Measurements from ENCODE around the gene GRIK1.

The GRIK1 gene

DNA sequence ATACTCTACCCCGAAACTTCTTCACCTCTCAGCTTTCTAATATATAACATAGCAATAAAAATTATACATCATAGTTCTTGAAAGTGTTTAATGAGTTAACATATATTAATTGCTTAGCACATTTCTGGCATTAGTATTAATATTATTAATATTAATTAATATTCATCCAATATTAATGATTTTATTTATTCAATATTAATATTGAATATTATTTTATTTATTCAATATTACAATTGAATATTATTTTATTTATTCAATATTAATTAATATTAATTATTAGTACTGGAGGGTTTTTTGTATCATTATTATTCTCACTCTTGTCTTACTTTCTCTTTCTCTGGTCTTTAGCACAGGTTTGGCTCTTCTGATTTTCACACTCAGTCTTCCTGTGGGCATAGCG, 105.2 kb downstream of the GRIK1 start:
- TF ChIP-seq, protein P1, sequence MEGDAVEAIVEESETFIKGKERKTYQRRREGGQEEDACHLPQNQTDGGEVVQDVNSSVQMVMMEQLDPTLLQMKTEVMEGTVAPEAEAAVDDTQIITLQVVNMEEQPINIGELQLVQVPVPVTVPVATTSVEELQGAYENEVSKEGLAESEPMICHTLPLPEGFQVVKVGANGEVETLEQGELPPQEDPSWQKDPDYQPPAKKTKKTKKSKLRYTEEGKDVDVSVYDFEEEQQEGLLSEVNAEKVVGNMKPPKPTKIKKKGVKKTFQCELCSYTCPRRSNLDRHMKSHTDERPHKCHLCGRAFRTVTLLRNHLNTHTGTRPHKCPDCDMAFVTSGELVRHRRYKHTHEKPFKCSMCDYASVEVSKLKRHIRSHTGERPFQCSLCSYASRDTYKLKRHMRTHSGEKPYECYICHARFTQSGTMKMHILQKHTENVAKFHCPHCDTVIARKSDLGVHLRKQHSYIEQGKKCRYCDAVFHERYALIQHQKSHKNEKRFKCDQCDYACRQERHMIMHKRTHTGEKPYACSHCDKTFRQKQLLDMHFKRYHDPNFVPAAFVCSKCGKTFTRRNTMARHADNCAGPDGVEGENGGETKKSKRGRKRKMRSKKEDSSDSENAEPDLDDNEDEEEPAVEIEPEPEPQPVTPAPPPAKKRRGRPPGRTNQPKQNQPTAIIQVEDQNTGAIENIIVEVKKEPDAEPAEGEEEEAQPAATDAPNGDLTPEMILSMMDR (conservative IDR thresholded peaks at IDR 0.05; ENCODE audit: low read length): no peak
- TF ChIP-seq EZH2phosphoT487 (IDR thresholded peaks at IDR 0.05; ENCODE audit: borderline replicate concordance): no peak

DNA sequence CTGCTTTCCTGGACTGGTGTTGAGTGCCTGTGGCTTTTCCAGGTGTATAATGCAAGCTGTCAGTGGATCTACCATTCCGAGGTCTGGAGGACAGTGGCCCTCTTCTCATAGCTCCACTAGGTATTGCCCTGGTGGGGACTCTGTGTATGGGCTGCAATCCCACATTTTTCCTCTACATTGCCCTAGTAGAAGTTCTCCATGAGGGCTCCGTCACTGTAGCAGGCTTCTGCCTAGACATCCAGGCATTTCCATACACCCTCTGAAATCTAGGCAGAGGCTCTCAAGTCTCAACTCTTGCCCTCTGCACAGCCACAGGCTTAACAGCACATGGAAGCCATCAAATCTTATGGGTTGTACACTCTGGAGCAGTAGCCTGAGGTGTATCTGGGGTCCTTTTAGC, 107.6 kb downstream of the GRIK1 start:
- Histone ChIP-seq H4K20me1 (ENCODE audit: insufficient read depth, low read length, poor library complexity, severe bottlenecking) (no peaks in the 10 kb centered on the region), H3K9ac (ENCODE audit: low read depth, low read length, poor library complexity, severe bottlenecking) (no peak overlapping the region), H3K9me3 (ENCODE audit: insufficient read depth, low read depth, low read length) (no peaks in the 10 kb centered on the region), H3K4me2 (ENCODE audit: low read depth, low read length, poor library complexity, severe bottlenecking) (no peak overlapping the region), H2AFZ (ENCODE audit: low read length) (no peak overlapping the region), H3K79me2 (ENCODE audit: insufficient read depth, low read length) (no peaks in the 10 kb centered on the region), H3K9me2 (replicated peaks; ENCODE audit: low read depth, low read length) (no peaks in the 10 kb centered on the region), H3F3A (ENCODE audit: low read depth) (no peaks in the 10 kb centered on the region), H3K4me3 (ENCODE audit: low read length, poor library complexity, severe bottlenecking) (no peak overlapping the region), H3K4me1 (ENCODE audit: insufficient read depth, low read length, poor library complexity, severe bottlenecking) (no peaks in the 10 kb centered on the region), H3K27me3 (ENCODE audit: insufficient read depth, low read length, poor library complexity, severe bottlenecking) (no peaks in the 10 kb centered on the region), H3K36me3 (ENCODE audit: insufficient read depth, low read length) (no peaks in the 10 kb centered on the region)
- TF ChIP-seq, protein P1 (conservative IDR thresholded peaks at IDR 0.05; ENCODE audit: low read length): no peak
- TF ChIP-seq EZH2phosphoT487 (IDR thresholded peaks at IDR 0.05; ENCODE audit: borderline replicate concordance): no peak

More for the DNA sequence above, 105.2 kb downstream of the GRIK1 start:
- Histone ChIP-seq H3K27me3 (ENCODE audit: insufficient read depth, low read length, poor library complexity, severe bottlenecking) (no peaks in the 10 kb centered on the region), H3K36me3 (ENCODE audit: insufficient read depth, low read length) (no peaks in the 10 kb centered on the region), H4K20me1 (ENCODE audit: insufficient read depth, low read length, poor library complexity, severe bottlenecking) (no peaks in the 10 kb centered on the region), H3K4me1 (ENCODE audit: insufficient read depth, low read length, poor library complexity, severe bottlenecking) (no peaks in the 10 kb centered on the region), H3F3A (ENCODE audit: low read depth) (no peaks in the 10 kb centered on the region), H2AFZ (ENCODE audit: low read length) (no peak overlapping the region), H3K9me3 (ENCODE audit: insufficient read depth, low read depth, low read length) (no peaks in the 10 kb centered on the region), H3K4me3 (ENCODE audit: low read length, poor library complexity, severe bottlenecking) (no peak overlapping the region), H3K4me2 (ENCODE audit: low read depth, low read length, poor library complexity, severe bottlenecking) (no peak overlapping the region), H3K9me2 (replicated peaks; ENCODE audit: low read depth, low read length) (no peaks in the 10 kb centered on the region), H3K9ac (ENCODE audit: low read depth, low read length, poor library complexity, severe bottlenecking) (no peak overlapping the region), H3K79me2 (ENCODE audit: insufficient read depth, low read length) (no peaks in the 10 kb centered on the region)

DNA sequence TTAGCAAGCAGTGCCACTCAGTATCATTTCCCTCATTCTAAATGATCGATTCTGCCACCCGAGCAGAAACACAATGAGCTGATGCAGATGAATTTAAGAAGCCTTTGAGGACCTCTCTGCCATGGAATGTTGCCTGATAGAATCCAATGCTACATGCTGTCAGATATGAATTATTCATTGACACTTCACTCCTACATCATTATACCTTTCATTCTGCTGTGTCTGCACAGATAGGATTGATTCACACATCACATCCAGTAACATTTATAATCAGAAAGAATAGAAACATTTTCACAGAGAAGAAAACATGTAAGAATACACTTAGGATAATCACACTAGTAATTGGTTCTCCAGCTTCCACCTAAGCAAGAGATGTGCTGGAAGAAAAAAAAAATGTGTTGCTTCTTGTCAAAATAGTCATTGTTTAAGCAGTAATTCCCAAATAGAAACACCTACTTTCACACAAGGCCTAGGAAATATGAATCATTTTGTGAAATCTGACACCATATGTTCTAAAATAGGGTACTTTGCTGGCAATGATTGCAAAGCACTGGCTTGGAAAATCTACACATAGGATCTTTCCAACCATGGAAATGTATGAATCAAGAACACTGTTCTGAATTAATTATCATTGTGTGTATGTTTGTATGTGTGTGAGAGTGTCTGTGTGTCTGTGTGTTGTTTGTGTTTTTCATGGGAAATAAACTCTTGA, 110.1 kb downstream of the GRIK1 start:
- Histone ChIP-seq H3K36me3 (ENCODE audit: insufficient read depth, low read length) (no peaks in the 10 kb centered on the region), H2AFZ (ENCODE audit: low read length) (no peak overlapping the region), H3K4me2 (ENCODE audit: low read depth, low read length, poor library complexity, severe bottlenecking) (no peak overlapping the region), H3K4me3 (ENCODE audit: low read length, poor library complexity, severe bottlenecking) (no peak overlapping the region), H3F3A (ENCODE audit: low read depth) (no peaks in the 10 kb centered on the region), H3K27me3 (ENCODE audit: insufficient read depth, low read length, poor library complexity, severe bottlenecking) (no peaks in the 10 kb centered on the region), H4K20me1 (ENCODE audit: insufficient read depth, low read length, poor library complexity, severe bottlenecking) (no peaks in the 10 kb centered on the region), H3K9me3 (ENCODE audit: insufficient read depth, low read depth, low read length) (no peaks in the 10 kb centered on the region), H3K79me2 (ENCODE audit: insufficient read depth, low read length) (no peaks in the 10 kb centered on the region), H3K9ac (ENCODE audit: low read depth, low read length, poor library complexity, severe bottlenecking) (no peak overlapping the region), H3K4me1 (ENCODE audit: insufficient read depth, low read length, poor library complexity, severe bottlenecking) (no peaks in the 10 kb centered on the region), H3K9me2 (replicated peaks; ENCODE audit: low read depth, low read length) (no peaks in the 10 kb centered on the region)
- no peak for TF ChIP-seq EZH2phosphoT487 (IDR thresholded peaks at IDR 0.05; ENCODE audit: borderline replicate concordance)
- TF ChIP-seq, protein P1 (conservative IDR thresholded peaks at IDR 0.05; ENCODE audit: low read length): no peak

All from Loucy (cell line).